HepG2 (cell line): ENCODE data around the gene TNFRSF6B. TPM values are rescaled to one million over a fixed set of nuclear protein-coding genes. Genes with fewer than 3 reads are reported as not detected.

Experiments
- ATF1 ChIP-seq: IDR thresholded peaks from 2 replicates; pipeline ENCODE4 v1.6.1; 2016; ENCODE audit warnings: mild to moderate bottlenecking, control low read depth
- HDAC6 ChIP-seq: fragments of 200-600 bp; sonication (generic); IDR thresholded peaks from 2 replicates; pipeline ENCODE4 v1.7.0; 2017; ENCODE audit warnings: mild to moderate bottlenecking, antibody characterized with exemption, low read length, low read depth
- HNF4A ChIP-seq: sonication (generic); formaldehyde crosslinking; IDR thresholded peaks from 2 replicates; pipeline ENCODE4 v1.4.0; 2020; ENCODE audit warnings: missing genetic modification reagents
- ISL2 ChIP-seq: sonication (generic); formaldehyde crosslinking; IDR thresholded peaks from 2 replicates; pipeline ENCODE4 v1.5.0; 2020; ENCODE audit warnings: missing genetic modification reagents
- JUNB ChIP-seq: sonication (generic); formaldehyde crosslinking; IDR thresholded peaks from 2 replicates; pipeline ENCODE4 v1.8.0; 2022; ENCODE audit warnings: missing genetic modification reagents, mild to moderate bottlenecking, borderline replicate concordance
- MIXL1 ChIP-seq: IDR thresholded peaks from 2 replicates; pipeline ENCODE4 v1.6.1; 2016
- NFYC ChIP-seq: IDR thresholded peaks from 2 replicates; pipeline ENCODE4 v1.6.1; 2016; ENCODE audit warnings: missing genetic modification reagents, missing compliant biosample characterization
- PHF20 ChIP-seq: sonication (generic); formaldehyde crosslinking; IDR thresholded peaks from 2 replicates; pipeline ENCODE4 v1.5.0; 2020; ENCODE audit warnings: mild to moderate bottlenecking, missing genetic modification reagents
- POLR2G ChIP-seq: fragments of 200-400 bp; formaldehyde crosslinking; IDR thresholded peaks from 2 replicates; pipeline ENCODE4 v1.6.1; 2018; ENCODE audit warnings: mild to moderate bottlenecking, low read depth, low read length, moderate library complexity
- SMAD3 ChIP-seq: sonication (generic); formaldehyde crosslinking; IDR thresholded peaks from 2 replicates; pipeline ENCODE4 v1.4.0; 2020; ENCODE audit warnings: missing genetic modification reagents
- STAT6 ChIP-seq: sonication (generic); formaldehyde crosslinking; IDR thresholded peaks from 2 replicates; pipeline ENCODE4 v1.4.0; 2020; ENCODE audit warnings: missing genetic modification reagents, mild to moderate bottlenecking, borderline replicate concordance
- TEAD3 ChIP-seq: optimal IDR thresholded peaks from 2 replicates; pipeline ENCODE3; 2016; ENCODE audit warnings: borderline replicate concordance
- ZBTB44 ChIP-seq: sonication (generic); formaldehyde crosslinking; IDR thresholded peaks from 2 replicates; pipeline ENCODE4 v1.4.0; 2020; ENCODE audit warnings: missing genetic modification reagents
- ZNF3 ChIP-seq: IDR thresholded peaks from 2 replicates; pipeline ENCODE4 v1.7.0; 2017; ENCODE audit warnings: inconsistent platforms
- ZNF558 ChIP-seq: sonication (generic); formaldehyde crosslinking; IDR thresholded peaks from 2 replicates; pipeline ENCODE4 v1.9.0; 2022; ENCODE audit warnings: mild to moderate bottlenecking, missing genetic modification reagents, borderline replicate concordance
- ZNF569 ChIP-seq: sonication (generic); formaldehyde crosslinking; IDR thresholded peaks from 2 replicates; pipeline ENCODE4 v1.5.0; 2020; ENCODE audit warnings: mild to moderate bottlenecking, missing genetic modification reagents, moderate library complexity, borderline replicate concordance
- ZNF879 ChIP-seq: sonication (generic); formaldehyde crosslinking; IDR thresholded peaks from 2 replicates; pipeline ENCODE4 v1.8.1; 2023; ENCODE audit warnings: missing genetic modification reagents
- polyA plus RNA-seq, 8 experiments: library from polyadenylated mRNA; depleted of rRNA in 3 of 8; stranded (reverse) in 7 of 8; unstranded in 1 of 8; fragments of >200 nt; fragmentation: Illumina TruSeq in 4 of 8; extraction: Trizol in 4 of 8; gene quantifications; 2 replicates each; pipeline versions ENCODE4 v1.2.1 to v1.2.3, GENCODE V29; 2011 to 2016; ENCODE audit warnings: low read depth in 4 of 8, missing spikeins in 1 of 8, mixed read lengths in 1 of 8; ENCODE audit not compliant: insufficient read depth in 1 of 8
- total RNA-seq, 5 experiments: library from RNA; depleted of rRNA; stranded (reverse); fragments of >200 nt; fragmentation: Illumina TruSeq; extraction: Trizol; gene quantifications; 2 replicates each; pipeline ENCODE4 v1.2.3, GENCODE V29; 2016; ENCODE audit warnings: low read depth in 1 of 5
- TF ChIP-seq, protein P1 (sequence below): IDR thresholded peaks from 2 replicates; pipeline ENCODE4 v1.6.1; 2018; ENCODE audit warnings: missing genetic modification reagents
- TF ChIP-seq, protein P2 (sequence below): sonication (generic); formaldehyde crosslinking; conservative IDR thresholded peaks from 2 replicates; pipeline ENCODE4 v1.4.0; 2020; ENCODE audit warnings: missing genetic modification reagents

The TNFRSF6B gene
- total and polyA plus RNA-seq, 2 of the 13 experiments (the other 11 are each of a cell fraction or from before 2014, with no cell fraction given), result 0.24 TPM; not detected in 1

GRCh38 chr20:63736893-63737694 is 40.6 kb downstream of the TNFRSF6B start (continued):
- no peak for TF ChIP-seq ZBTB44 (CRISPR knock-in tag)
- TF ChIP-seq NFYC (CRISPR knock-in tag), result peak; percentile 36
- TF ChIP-seq ATF1 (CRISPR knock-in tag), result no peak
- no peak; the same call in 1 of the 2 replicates for TF ChIP-seq ISL2 (CRISPR knock-in tag)
- TF ChIP-seq PHF20 (CRISPR knock-in tag), result no peak
- no peak for TF ChIP-seq ZNF558 (CRISPR knock-in tag)
- TF ChIP-seq SMAD3 (CRISPR knock-in tag), result no peak
- TF ChIP-seq HDAC6, result no peak
- no peak for TF ChIP-seq MIXL1 (CRISPR knock-in tag)
- TF ChIP-seq ZNF3 (CRISPR knock-in tag), result no peak
- no peak for TF ChIP-seq HNF4A
- TF ChIP-seq, protein P1, sequence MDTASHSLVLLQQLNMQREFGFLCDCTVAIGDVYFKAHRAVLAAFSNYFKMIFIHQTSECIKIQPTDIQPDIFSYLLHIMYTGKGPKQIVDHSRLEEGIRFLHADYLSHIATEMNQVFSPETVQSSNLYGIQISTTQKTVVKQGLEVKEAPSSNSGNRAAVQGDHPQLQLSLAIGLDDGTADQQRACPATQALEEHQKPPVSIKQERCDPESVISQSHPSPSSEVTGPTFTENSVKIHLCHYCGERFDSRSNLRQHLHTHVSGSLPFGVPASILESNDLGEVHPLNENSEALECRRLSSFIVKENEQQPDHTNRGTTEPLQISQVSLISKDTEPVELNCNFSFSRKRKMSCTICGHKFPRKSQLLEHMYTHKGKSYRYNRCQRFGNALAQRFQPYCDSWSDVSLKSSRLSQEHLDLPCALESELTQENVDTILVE, result no peak; the same call in 1 of the 2 replicates
- TF ChIP-seq, protein P2, sequence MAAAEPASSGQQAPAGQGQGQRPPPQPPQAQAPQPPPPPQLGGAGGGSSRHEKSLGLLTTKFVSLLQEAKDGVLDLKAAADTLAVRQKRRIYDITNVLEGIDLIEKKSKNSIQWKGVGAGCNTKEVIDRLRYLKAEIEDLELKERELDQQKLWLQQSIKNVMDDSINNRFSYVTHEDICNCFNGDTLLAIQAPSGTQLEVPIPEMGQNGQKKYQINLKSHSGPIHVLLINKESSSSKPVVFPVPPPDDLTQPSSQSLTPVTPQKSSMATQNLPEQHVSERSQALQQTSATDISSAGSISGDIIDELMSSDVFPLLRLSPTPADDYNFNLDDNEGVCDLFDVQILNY, result peak; percentile 67; the same call in 1 of the 2 replicates
- TF ChIP-seq POLR2G, result peak; percentile 63; the same call in 1 of the 2 replicates
- no peak for TF ChIP-seq ZNF879 (CRISPR knock-in tag)
- TF ChIP-seq STAT6 (CRISPR knock-in tag), result 0 out of 2 replicates have a peak, but pooled peaks have one; percentile 24
- no peak for TF ChIP-seq JUNB (CRISPR knock-in tag)
- TF ChIP-seq TEAD3 (CRISPR knock-in tag), result no peak
- TF ChIP-seq ZNF569, result no peak
